ENCODE results near the gene EPB41L2. TPM values are rescaled to one million over a fixed set of nuclear protein-coding genes. Genes with fewer than 3 reads are reported as not detected.

The EPB41L2 gene
- total and polyA plus RNA-seq, 2 experiments from 2014 or later = 23.2 to 31.3 TPM

DNA sequence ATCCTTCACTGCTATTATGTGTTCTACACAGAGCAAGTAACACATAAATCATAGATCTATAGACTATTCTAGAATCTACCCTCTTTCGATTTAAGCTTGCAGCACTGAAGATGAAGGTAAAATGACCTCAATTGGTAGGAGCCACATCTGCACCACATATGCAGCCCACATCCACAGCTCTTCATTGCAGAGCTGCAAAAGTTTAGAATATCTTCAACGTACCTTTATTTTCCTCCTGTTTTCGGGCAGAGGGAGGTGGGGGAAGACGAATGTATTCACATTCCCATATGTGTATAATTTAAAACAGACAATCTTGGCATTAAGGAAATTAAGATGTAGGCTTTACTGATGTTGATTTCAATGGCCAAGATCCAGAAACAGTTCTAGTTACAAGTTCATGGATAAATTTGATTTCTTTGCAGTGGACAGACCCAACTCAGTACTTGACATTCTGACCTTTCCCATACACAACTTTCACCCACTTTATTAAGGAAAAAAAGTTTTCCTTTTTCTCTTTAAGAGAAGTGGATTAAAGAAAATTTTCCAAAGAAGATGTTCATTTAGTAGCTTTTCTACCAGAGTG, 14.0 kb downstream of the EPB41L2 start:
- Histone ChIP-seq H3K9ac (no peak overlapping the region), H3K27ac (no peak overlapping the region), H3K36me3 (ENCODE audit: low read depth) (no peaks in the 10 kb centered on the region; the same call in none of the 2 replicates), H2AFZ (no peak overlapping the region), H3K4me3 (no peak overlapping the region), H3K9me3 (ENCODE audit: low read depth) (no peaks in the 10 kb centered on the region), H3K79me2 (ENCODE audit: insufficient read depth) (peaks cover 90% of the 10 kb centered on the region), H4K20me1 (ENCODE audit: insufficient read depth) (no peaks in the 10 kb centered on the region), H3F3A (ENCODE audit: insufficient read depth) (peaks cover 10% of the 10 kb centered on the region; the same call in 1 of the 2 replicates), H3K9me2 (ENCODE audit: insufficient read depth) (no peaks in the 10 kb centered on the region), H3K27me3 (replicated peaks; ENCODE audit: insufficient read depth) (no peaks in the 10 kb centered on the region), H3K4me1 (ENCODE audit: insufficient read depth) (peaks cover 14% of the 10 kb centered on the region), H3K4me2 (ENCODE audit: unreplicated experiment) (no peak overlapping the region)
- TF ChIP-seq EZH2phosphoT487 (IDR thresholded peaks at IDR 0.05; ENCODE audit: insufficient read depth, low read depth) = no peak
- TF ChIP-seq EZH2 (IDR thresholded peaks at IDR 0.05; ENCODE audit: insufficient read depth, poor library complexity, severe bottlenecking) = no peak
- in situ Hi-C loops (cut with MboI) = no loop called here
- 72 to 78% methylated on average over 4 of the region's 4 CpGs for WGBS, 2 experiments (ENCODE audit: low coverage in 1 of 2, low lambda C conversion rate in 2 of 2, missing lambda C conversion rate in 2 of 2)
- DNase-seq = no peak

DNA sequence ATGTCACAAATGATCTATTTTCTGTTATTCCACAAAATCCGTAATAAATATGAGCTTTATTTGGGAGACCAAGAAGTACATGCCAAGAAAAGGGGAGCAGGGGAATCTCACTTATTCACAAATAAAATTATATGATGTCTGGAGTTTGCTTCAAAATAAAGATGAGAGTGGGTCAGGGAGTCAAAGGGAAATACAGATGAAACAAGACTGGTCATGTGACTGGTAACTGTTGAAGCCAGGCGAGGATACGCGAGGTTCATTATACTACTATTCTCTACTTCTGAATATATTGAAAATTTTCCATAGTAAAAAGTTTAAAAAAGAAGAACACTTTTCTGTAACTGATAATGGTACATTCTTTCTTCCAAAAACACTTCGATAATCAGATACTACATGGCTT, 14.6 kb downstream of the EPB41L2 start:
- Histone ChIP-seq H2AFZ (no peak overlapping the region), H3K27me3 (replicated peaks; ENCODE audit: insufficient read depth) (no peaks in the 10 kb centered on the region), H4K20me1 (ENCODE audit: insufficient read depth) (no peaks in the 10 kb centered on the region), H3K4me3 (no peak overlapping the region), H3K36me3 (ENCODE audit: low read depth) (no peaks in the 10 kb centered on the region; the same call in 1 of the 2 replicates), H3F3A (ENCODE audit: insufficient read depth) (peaks cover 10% of the 10 kb centered on the region; the same call in 1 of the 2 replicates), H3K27ac (no peak overlapping the region), H3K4me2 (ENCODE audit: unreplicated experiment) (no peak overlapping the region), H3K4me1 (ENCODE audit: insufficient read depth) (peaks cover 14% of the 10 kb centered on the region), H3K9me3 (ENCODE audit: low read depth) (no peaks in the 10 kb centered on the region), H3K9me2 (ENCODE audit: insufficient read depth) (no peaks in the 10 kb centered on the region), H3K79me2 (ENCODE audit: insufficient read depth) (peaks cover 90% of the 10 kb centered on the region), H3K9ac (no peak overlapping the region)
- in situ Hi-C loops (cut with MboI) = no loop called here
- no peak for TF ChIP-seq EZH2phosphoT487 (IDR thresholded peaks at IDR 0.05; ENCODE audit: insufficient read depth, low read depth)
- no peak for TF ChIP-seq EZH2 (IDR thresholded peaks at IDR 0.05; ENCODE audit: insufficient read depth, poor library complexity, severe bottlenecking)
- 95 to 97% methylated on average over 5 of the region's 5 CpGs for WGBS, 2 experiments (ENCODE audit: low coverage in 1 of 2, low lambda C conversion rate in 2 of 2, missing lambda C conversion rate in 2 of 2)
- no peak for DNase-seq

DNA sequence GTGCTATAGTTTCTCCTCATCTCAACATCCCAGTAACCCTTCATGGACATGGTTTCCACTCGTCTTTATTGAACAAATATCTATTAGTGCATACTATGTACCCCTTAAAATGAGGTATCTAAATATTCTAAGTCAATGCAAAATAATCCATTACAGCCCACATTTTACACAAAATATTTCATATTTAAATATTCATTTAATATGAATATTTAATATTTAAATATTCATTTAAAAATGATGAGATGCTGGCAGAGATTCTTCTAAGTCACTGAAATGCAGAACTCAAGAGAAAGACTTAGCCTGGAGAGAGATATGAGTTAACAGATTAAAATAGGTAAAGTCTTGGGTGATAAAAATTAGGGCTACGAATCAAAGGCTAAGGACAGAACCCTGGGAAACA, 17.9 kb downstream of the EPB41L2 start:
- Histone ChIP-seq H3K9ac (no peak overlapping the region), H4K20me1 (ENCODE audit: insufficient read depth) (no peaks in the 10 kb centered on the region), H3K4me3 (no peak overlapping the region), H3K4me2 (ENCODE audit: unreplicated experiment) (no peak overlapping the region), H2AFZ (no peak overlapping the region), H3K27me3 (replicated peaks; ENCODE audit: insufficient read depth) (no peaks in the 10 kb centered on the region), H3K4me1 (ENCODE audit: insufficient read depth) (peaks cover 30% of the 10 kb centered on the region), H3F3A (ENCODE audit: insufficient read depth) (peaks cover 22% of the 10 kb centered on the region; the same call in 1 of the 2 replicates), H3K36me3 (ENCODE audit: low read depth) (no peaks in the 10 kb centered on the region), H3K9me2 (ENCODE audit: insufficient read depth) (no peaks in the 10 kb centered on the region), H3K9me3 (ENCODE audit: low read depth) (no peaks in the 10 kb centered on the region), H3K79me2 (ENCODE audit: insufficient read depth) (peaks cover 88% of the 10 kb centered on the region), H3K27ac (no peak overlapping the region)
- DNase-seq = no peak
- in situ Hi-C loops (cut with MboI) = no loop called here
- TF ChIP-seq EZH2 (IDR thresholded peaks at IDR 0.05; ENCODE audit: insufficient read depth, poor library complexity, severe bottlenecking) (no peak), EZH2phosphoT487 (IDR thresholded peaks at IDR 0.05; ENCODE audit: insufficient read depth, low read depth) (no peak)
- 93 to 96% methylated on average over 2 of the region's 2 CpGs for WGBS, 2 experiments (ENCODE audit: low coverage in 1 of 2, low lambda C conversion rate in 2 of 2, missing lambda C conversion rate in 2 of 2)

DNA sequence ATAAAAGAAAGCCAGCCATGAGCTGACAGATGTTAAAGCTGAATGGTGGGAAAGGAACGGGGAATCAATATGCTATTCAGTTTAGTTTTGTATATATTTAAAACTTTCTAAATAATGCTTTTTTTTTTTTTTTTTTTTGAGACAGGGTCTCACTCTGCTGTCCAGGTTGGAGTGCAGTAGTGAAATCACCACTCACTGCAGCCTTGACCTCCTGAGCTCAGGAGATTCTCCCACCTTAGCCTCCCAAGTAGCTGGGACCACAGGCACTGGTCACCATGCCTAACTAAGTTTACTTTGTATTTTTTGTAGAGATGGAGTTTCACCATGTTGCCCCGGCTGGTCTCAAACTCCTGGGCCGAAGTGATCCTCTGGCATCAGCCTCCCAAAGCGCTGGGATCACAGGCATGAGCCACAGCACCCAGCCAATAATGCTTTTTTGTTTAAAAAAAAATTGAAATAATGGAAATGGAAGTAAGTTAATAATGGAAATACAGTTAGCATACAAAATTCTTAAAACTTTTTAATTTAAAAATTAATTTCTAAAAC, 19.1 kb downstream of the EPB41L2 start:
- WGBS, 2 experiments (ENCODE audit: low coverage in 1 of 2, low lambda C conversion rate in 2 of 2, missing lambda C conversion rate in 2 of 2) = 77 to 85% methylated on average over 4 of the region's 4 CpGs
- in situ Hi-C loops (cut with MboI) = no loop called here
- Histone ChIP-seq H3K4me3 (no peak overlapping the region), H3K79me2 (ENCODE audit: insufficient read depth) (peaks cover 89% of the 10 kb centered on the region), H3K4me2 (ENCODE audit: unreplicated experiment) (no peak overlapping the region), H3K4me1 (ENCODE audit: insufficient read depth) (peaks cover 31% of the 10 kb centered on the region), H2AFZ (no peak overlapping the region), H3K9me2 (ENCODE audit: insufficient read depth) (no peaks in the 10 kb centered on the region), H3K9ac (no peak overlapping the region), H3K36me3 (ENCODE audit: low read depth) (no peaks in the 10 kb centered on the region), H4K20me1 (ENCODE audit: insufficient read depth) (no peaks in the 10 kb centered on the region), H3K9me3 (ENCODE audit: low read depth) (no peaks in the 10 kb centered on the region), H3K27ac (no peak overlapping the region), H3K27me3 (replicated peaks; ENCODE audit: insufficient read depth) (no peaks in the 10 kb centered on the region), H3F3A (ENCODE audit: insufficient read depth) (peaks cover 28% of the 10 kb centered on the region)
- TF ChIP-seq EZH2phosphoT487 (IDR thresholded peaks at IDR 0.05; ENCODE audit: insufficient read depth, low read depth) (no peak), EZH2 (IDR thresholded peaks at IDR 0.05; ENCODE audit: insufficient read depth, poor library complexity, severe bottlenecking) (no peak)
- no peak for DNase-seq
